HK-2 (cell line): ENCODE data around the gene PPP2R2C.

Source experiments
- DNase-seq: peaks from one replicate; pipeline ENCODE4 v3.0.0-alpha.2; 2018; ENCODE audit not compliant: unreplicated experiment

Gene PPP2R2C

GRCh38 chr4:6347511-6348045, 124.8 kb downstream of the PPP2R2C start:
- DNase-seq = no peak

- DNase-seq = no peak
Observed at GRCh38 chr4:6346373-6347110, 125.9 kb downstream of the PPP2R2C start.

GRCh38 chr4:6345866-6346265, 126.5 kb downstream of the PPP2R2C start:
- no peak for DNase-seq

- DNase-seq = no peak
Observed at GRCh38 chr4:6345096-6345830, 127.2 kb downstream of the PPP2R2C start.

DNA sequence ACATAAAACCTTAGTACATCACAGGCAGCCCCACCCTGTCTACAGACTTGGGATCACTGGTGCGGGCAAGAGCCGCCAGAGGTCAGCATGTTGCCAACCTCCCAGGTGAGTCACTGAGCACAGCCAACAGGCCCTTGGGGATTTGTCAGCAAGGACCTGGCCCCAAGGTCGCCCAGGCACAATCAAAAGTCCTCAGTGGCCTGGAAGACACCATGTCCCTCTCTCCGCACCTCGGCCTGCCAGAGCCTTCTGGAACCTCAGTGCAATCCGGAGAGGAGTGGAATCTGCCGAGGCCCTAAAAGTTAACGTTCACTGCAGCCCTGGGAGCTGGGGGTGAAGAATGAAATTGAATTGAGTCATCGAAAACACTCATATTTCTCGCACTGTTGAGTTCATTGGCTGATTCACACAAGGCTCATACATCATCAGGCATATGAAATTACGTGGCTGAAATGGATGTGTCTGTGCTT, 128.4 kb downstream of the PPP2R2C start:
- peak; percentile 76 for DNase-seq

DNA sequence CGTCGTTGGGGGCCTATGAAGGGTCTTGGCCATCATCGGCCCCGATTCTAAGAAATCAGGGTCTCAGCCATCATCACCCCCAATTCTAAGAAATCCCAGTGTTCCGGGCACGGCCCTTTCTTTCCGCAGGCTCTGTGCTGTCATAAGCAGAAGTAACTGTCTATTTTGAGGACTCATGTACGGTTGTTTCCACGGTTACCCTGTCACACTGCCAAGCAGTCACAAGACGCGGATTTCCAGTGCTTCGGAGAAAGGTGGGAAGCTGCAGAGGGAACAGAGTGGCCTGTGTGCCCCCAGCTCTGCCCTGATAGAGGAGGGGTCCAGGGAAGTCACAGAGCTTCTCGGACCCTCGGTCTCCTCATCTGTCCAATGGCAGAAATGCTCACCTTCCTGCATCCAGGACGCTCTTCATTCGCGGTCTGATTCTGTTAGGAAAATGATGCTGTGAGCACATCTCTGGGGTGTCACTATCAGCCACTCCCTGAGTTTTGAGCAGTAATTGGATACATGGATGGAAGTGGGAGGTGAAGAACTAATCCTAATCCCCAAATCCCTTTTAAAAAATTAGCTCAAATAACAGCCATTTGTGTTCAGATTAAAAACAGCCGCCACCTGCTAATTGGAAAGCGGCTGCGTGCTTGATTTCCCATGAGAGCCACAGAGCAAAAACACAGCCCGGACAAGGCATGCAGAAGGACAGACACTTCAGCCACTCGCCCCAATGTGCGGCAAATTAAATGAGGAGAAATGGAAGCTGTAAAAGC, 129.7 kb downstream of the PPP2R2C start:
- no peak for DNase-seq

DNA sequence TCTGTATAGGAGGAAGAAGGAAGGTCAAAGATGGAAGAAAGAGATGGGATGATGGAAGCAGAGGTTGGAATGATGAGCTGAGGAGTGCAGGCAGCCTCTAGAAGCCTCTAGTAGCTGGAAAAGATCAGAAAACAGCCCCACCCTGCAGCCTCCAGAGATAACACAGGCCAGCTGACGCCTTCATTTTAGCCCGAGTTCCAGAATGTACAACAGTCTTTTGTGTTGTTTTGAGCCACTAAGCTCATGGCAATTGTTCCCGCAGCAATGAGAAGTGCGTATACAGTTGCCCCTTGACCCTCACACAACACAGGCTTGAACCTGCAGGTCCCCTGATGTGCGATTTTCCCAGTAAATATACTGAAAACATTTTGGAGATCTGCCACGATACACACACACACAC, 130.7 kb downstream of the PPP2R2C start:
- no peak for DNase-seq

GRCh38 chr4:6340446-6341015, 131.9 kb downstream of the PPP2R2C start:
- DNase-seq = no peak

DNA sequence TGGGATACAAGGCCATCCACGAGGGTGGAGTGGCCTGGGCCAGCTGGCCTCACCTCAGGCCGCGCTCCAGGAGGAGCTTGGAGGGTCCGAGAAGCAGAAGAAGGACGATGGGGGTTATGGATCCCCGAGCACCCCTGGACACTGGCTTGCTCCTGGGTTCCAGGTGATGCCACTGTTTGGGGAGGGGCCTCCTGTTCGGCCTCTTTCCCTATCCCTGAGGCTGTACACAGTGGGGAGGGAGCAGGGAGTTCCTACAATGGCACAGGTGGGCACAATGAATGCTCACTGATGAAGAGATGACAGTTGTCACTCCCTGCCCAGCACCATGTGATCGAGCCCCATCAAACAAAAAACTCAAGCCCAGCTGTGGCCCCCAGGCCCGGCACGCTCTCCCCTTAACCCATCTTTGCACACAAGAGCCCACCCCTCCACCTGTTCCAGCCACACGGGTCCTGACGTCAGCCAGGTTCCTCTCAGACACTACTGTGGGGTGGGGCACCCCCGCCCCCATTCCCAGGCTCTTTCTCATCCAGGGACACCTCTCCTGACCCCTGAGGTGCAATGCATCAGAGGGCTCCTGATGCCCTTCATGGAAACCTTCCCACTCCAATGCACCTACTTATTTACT, 132.5 kb downstream of the PPP2R2C start:
- no peak for DNase-seq

GRCh38 chr4:6338951-6339817, 133.2 kb downstream of the PPP2R2C start:
- no peak for DNase-seq

GRCh38 chr4:6338175-6338950, 134.1 kb downstream of the PPP2R2C start:
- no peak for DNase-seq

DNA sequence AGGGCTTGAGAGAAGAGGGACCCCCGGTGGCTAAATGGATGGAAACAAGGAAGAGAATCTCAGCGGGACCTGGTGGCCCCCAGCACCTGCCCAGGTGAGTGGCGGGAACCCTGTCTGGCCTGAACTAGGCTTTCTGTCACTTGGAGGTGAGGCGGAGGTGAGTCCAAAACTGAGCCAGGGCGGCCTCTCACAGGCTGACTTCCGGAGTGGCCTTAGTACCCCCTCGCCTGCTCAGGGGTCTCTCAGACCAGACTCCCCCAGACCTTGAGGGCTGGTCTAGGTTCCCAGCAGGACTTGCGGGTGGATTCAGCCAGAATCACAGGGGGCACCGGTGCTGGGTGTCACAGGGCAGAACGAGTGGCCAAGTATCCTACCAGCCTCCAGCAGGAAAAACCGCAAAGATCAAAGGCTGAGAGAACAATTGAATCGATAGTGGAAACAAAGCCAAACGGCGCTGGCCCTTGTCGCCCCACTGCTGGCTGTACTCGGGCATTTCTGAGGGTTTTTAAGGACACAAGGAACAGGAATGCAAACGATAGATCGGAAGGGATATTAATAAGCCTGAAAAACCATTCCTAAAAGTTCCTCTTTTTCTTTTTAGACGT, 135.0 kb downstream of the PPP2R2C start:
- no peak for DNase-seq

DNA sequence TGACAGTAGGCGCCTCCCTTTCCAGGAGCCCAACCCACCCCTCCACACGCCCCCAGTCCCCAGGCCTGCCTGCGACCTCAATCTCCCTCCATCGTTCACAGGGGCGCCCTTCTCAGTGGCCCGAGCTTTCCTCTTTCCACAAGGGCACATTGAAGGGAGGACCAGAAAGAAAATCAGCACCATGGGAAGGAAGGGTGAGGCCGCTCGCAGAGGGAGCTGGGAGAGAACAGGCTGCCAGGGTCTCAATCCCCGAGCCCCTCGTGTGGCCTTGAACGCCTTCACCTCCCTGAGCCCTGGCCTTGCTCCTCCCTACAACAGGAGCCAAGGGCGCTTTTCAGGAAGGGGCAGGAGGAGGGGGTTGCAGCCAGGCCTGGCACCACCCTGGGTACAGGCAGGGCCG, 136.2 kb downstream of the PPP2R2C start:
- no peak for DNase-seq

DNA sequence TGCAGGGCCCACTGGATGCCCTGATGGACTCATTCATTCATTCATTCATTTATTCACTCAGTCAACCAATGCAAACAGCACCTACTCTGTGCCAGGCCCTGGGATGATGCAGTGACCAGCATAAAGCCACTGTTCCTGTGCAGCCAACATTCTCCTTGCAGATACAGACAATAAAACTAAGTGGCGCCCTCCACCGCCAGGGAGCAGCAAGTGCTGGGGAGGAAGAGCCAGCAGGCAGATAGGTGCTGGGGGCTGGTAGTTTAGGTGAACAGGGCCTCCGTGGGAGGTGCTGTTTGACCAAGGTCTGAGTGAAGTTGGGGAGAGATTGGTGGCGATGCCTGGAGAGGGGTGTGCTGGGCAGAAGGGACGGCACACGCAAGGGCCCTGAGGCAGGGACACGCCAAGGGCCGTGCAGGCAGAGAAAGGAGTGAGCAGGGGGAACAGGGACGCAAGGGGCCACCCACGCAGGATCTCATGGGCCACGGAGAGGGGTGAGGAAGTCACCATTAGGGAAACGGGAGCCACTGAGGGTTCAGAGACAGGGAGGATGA, 137.3 kb downstream of the PPP2R2C start:
- no peak for DNase-seq

DNA sequence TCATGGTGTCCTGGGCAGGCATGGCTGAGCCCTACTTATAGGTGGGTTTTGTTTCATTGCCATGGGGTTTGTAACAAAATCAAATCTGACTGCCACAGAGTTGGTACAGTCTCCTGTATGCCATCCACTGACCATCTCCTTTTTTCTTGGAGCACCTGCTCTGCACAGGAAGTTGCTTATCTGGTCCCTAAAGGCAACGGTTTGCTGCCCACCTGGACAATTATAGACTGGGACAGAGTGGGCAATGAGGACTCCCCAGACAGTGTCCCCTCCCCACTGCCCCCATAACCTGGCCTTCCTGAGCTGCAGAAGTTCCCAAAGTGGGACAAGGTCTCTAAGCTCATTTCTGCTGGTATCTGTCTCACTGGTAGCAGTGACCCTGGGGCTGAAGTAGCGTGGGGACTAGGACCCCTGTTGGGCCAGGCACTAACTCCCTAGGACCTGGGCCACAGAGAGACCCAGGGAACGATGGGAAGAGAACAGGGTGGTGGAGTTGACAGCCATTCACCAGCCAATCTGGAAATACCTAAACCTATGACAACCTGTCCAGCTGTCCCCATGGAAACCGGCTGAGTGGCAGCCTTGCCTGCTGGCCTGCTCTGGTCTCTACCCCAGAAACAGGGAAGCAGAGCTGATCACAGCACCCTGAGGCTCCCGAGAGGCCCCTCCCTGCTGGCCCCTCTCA, 138.1 kb downstream of the PPP2R2C start:
- no peak for DNase-seq

DNA sequence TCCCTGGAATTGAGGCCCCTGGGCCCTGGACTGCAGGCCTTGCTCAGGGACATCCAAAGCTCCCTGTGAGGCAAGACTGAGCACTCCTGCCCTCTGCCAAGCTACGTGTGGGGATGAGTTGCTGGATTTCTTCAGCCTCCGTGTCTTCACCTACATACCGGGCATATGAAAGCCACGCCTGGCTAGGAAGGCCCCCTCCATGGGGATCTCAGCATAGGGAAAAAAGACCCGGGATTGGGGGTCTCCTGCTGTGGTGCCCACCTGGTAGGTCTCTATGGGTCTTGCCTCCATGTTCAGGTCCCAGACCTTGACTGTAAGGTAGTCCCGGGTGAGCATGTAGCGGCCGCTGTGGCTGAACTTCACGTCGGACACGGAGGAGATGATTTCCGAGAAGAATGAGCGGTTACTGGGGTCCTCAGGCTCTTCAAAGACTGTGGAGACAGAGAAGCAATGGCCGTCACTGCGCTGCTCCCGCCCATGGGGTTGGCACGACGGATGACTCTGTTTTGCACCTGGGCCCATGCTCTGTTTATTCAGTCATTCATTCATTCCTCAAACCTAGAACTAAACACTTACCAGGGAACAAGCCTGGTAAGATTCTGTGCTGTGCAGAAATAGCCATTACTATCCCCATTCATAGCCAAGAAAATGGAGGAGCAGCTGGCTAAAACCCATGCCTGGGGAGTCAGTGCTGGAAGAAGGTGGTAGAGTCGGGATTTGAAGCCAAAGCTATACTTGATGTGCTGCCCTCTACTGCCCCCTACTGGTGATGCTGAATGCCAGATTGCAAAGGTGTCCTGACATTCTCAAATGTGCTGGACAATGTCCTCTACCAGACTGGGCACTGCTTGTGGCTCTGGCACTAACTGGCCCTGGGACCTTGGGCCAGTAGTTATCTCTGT, 138.9 kb downstream of the PPP2R2C start:
- no peak for DNase-seq

DNA sequence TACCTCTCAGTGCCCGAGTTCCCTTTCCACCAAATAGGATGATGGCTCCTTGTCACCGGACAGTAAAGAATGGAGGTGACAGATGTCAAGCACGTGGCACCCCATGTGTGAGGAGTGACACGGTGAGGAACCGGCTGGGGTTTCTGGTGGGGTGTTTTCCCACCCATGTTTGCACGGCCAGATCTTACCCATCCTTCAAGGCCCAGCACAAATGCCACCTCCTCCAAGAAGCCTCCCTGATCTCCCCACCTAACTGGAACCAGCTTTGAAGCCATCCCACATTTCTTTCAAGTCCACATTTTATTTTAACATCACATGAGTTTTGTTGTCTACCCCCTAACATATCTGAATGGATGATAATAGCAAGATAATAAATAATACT, 139.8 kb downstream of the PPP2R2C start:
- DNase-seq = no peak
